ENCODE data around the gene EIF3F.

GRCh38 chr11:7964261-7964660 is 22.9 kb upstream of the EIF3F start:
- TF ChIP-seq, protein P1, sequence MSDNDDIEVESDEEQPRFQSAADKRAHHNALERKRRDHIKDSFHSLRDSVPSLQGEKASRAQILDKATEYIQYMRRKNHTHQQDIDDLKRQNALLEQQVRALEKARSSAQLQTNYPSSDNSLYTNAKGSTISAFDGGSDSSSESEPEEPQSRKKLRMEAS (IDR thresholded peaks at IDR 0.05): no peak
- TF ChIP-seq ZBTB7A (IDR thresholded peaks at IDR 0.05; ENCODE audit: low read depth) (no peak), CREB1 (IDR thresholded peaks at IDR 0.05; ENCODE audit: low read depth) (no peak), EP300 (IDR thresholded peaks at IDR 0.05; ENCODE audit: borderline replicate concordance) (no peak), USF1 (IDR thresholded peaks at IDR 0.05) (no peak), RAD21 (IDR thresholded peaks at IDR 0.05; ENCODE audit: low read depth) (no peak), TEAD4 (IDR thresholded peaks at IDR 0.05) (no peak), FOXM1 (IDR thresholded peaks at IDR 0.05; ENCODE audit: borderline replicate concordance, low read depth) (no peak), CEBPB (IDR thresholded peaks at IDR 0.05) (no peak), YY1 (IDR thresholded peaks at IDR 0.05; ENCODE audit: low read depth) (no peak)
- TF ChIP-seq, protein P2, sequence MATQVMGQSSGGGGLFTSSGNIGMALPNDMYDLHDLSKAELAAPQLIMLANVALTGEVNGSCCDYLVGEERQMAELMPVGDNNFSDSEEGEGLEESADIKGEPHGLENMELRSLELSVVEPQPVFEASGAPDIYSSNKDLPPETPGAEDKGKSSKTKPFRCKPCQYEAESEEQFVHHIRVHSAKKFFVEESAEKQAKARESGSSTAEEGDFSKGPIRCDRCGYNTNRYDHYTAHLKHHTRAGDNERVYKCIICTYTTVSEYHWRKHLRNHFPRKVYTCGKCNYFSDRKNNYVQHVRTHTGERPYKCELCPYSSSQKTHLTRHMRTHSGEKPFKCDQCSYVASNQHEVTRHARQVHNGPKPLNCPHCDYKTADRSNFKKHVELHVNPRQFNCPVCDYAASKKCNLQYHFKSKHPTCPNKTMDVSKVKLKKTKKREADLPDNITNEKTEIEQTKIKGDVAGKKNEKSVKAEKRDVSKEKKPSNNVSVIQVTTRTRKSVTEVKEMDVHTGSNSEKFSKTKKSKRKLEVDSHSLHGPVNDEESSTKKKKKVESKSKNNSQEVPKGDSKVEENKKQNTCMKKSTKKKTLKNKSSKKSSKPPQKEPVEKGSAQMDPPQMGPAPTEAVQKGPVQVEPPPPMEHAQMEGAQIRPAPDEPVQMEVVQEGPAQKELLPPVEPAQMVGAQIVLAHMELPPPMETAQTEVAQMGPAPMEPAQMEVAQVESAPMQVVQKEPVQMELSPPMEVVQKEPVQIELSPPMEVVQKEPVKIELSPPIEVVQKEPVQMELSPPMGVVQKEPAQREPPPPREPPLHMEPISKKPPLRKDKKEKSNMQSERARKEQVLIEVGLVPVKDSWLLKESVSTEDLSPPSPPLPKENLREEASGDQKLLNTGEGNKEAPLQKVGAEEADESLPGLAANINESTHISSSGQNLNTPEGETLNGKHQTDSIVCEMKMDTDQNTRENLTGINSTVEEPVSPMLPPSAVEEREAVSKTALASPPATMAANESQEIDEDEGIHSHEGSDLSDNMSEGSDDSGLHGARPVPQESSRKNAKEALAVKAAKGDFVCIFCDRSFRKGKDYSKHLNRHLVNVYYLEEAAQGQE (IDR thresholded peaks at IDR 0.05; ENCODE audit: low read depth): no peak
